Mesenchymal stem cell (in vitro differentiated cells and primary cell): Measurements from ENCODE around the gene PTPRE.

Experiments
- DNase-seq: peaks from one replicate; pipeline ENCODE4 v3.0.0-alpha.2; 2013
- H2AFZ ChIP-seq: one replicate; pipeline ENCODE4 v1.6.1; 2013; ENCODE audit warnings: low read depth, mild to moderate bottlenecking, control low read depth, inconsistent platforms, low read length, moderate library complexity
- H2AK5ac ChIP-seq: 2 replicates; pipeline ENCODE4 v1.6.1; 2013; ENCODE audit warnings: low read length, moderate library complexity, mild to moderate bottlenecking, inconsistent platforms; ENCODE audit not compliant: severe bottlenecking
- H2BK120ac ChIP-seq: one replicate; pipeline ENCODE4 v1.6.1; 2013; ENCODE audit warnings: low read depth, mild to moderate bottlenecking, inconsistent platforms, low read length, moderate library complexity
- H2BK12ac ChIP-seq, 2 experiments: one replicate each; pipeline ENCODE4 v1.6.1; 2013; ENCODE audit warnings: inconsistent platforms in 2 of 2, low read length in 2 of 2, mild to moderate bottlenecking in 2 of 2, moderate library complexity in 2 of 2, control low read depth in 1 of 2
- H2BK15ac ChIP-seq: one replicate; pipeline ENCODE4 v1.6.1; 2013; ENCODE audit warnings: mild to moderate bottlenecking, low read depth, inconsistent platforms; ENCODE audit not compliant: poor library complexity, severe bottlenecking
- H2BK5ac ChIP-seq: 2 replicates; pipeline ENCODE4 v1.6.1; 2013; ENCODE audit warnings: low read depth, mild to moderate bottlenecking, low read length, control low read depth, inconsistent platforms; ENCODE audit not compliant: poor library complexity, severe bottlenecking
- H3K14ac ChIP-seq, 2 experiments: one replicate each; pipeline ENCODE4 v1.6.1; 2013; ENCODE audit warnings: inconsistent platforms in 2 of 2, low read length in 2 of 2, control low read depth in 1 of 2, mild to moderate bottlenecking in 1 of 2, moderate library complexity in 1 of 2
- H3K18ac ChIP-seq, 2 experiments: one replicate each; pipeline ENCODE4 v1.6.1; 2013; ENCODE audit warnings: inconsistent platforms in 2 of 2, low read length in 2 of 2, control low read depth in 1 of 2, low read depth in 1 of 2, mild to moderate bottlenecking in 1 of 2
- H3K23ac ChIP-seq, 2 experiments: one replicate each; pipeline ENCODE4 v1.6.1; 2013; ENCODE audit warnings: inconsistent platforms in 2 of 2, low read length in 2 of 2, mild to moderate bottlenecking in 2 of 2, moderate library complexity in 2 of 2, control low read depth in 1 of 2
- H3K27ac ChIP-seq: 2 replicates; pipeline ENCODE4 v1.5.1; 2013; ENCODE audit warnings: mild to moderate bottlenecking, moderate library complexity, low read length, control low read depth, inconsistent platforms; ENCODE audit not compliant: poor library complexity, severe bottlenecking
- H3K27me3 ChIP-seq, 2 experiments: 2 replicates each; pipeline versions ENCODE4 v1.6.1 to v1.7.0; 2013; ENCODE audit warnings: low read length in 2 of 2, mild to moderate bottlenecking in 2 of 2, moderate library complexity in 2 of 2, control low read depth in 1 of 2, inconsistent platforms in 1 of 2; ENCODE audit not compliant: control insufficient read depth in 1 of 2, insufficient read depth in 1 of 2
- H3K36me3 ChIP-seq, 2 experiments: 2 replicates each; pipeline versions ENCODE4 v1.6.1 to v1.7.0; 2013; ENCODE audit warnings: low read length in 2 of 2, control low read depth in 1 of 2, inconsistent platforms in 1 of 2, low read depth in 1 of 2, mild to moderate bottlenecking in 1 of 2; ENCODE audit not compliant: insufficient read depth in 2 of 2, control insufficient read depth in 1 of 2
- H3K4ac ChIP-seq, 2 experiments: one replicate each; pipeline ENCODE4 v1.6.1; 2013; ENCODE audit warnings: inconsistent platforms in 2 of 2, low read length in 2 of 2, mild to moderate bottlenecking in 2 of 2, moderate library complexity in 2 of 2, control low read depth in 1 of 2, low read depth in 1 of 2
- H3K4me1 ChIP-seq: 2 replicates; pipeline ENCODE4 v1.6.1; 2013; ENCODE audit warnings: low read depth, low read length, control low read depth; ENCODE audit not compliant: control insufficient read depth, insufficient read depth
- H3K4me2 ChIP-seq: 2 replicates; pipeline ENCODE4 v1.6.1; 2013; ENCODE audit warnings: low read length, mild to moderate bottlenecking, inconsistent platforms; ENCODE audit not compliant: poor library complexity, severe bottlenecking
- H3K4me3 ChIP-seq, 2 experiments: 2 replicates each; pipeline versions ENCODE4 v1.5.1 to v1.7.0; 2013; ENCODE audit warnings: low read length in 2 of 2, mild to moderate bottlenecking in 2 of 2, control low read depth in 1 of 2, low read depth in 1 of 2; ENCODE audit not compliant: insufficient read depth in 1 of 2
- H3K79me1 ChIP-seq: replicated peaks from 2 replicates; pipeline ENCODE4 v1.6.1; 2013; ENCODE audit warnings: mild to moderate bottlenecking, control low read depth, low read length, inconsistent platforms; ENCODE audit not compliant: poor library complexity, severe bottlenecking
- H3K9ac ChIP-seq: 2 replicates; pipeline ENCODE4 v1.7.0; 2013; ENCODE audit warnings: mild to moderate bottlenecking, low read length, moderate library complexity
- H3K9me3 ChIP-seq: 2 replicates; pipeline ENCODE4 v1.7.0; 2013; ENCODE audit warnings: mild to moderate bottlenecking, low read length; ENCODE audit not compliant: control insufficient read depth
- H4K8ac ChIP-seq: one replicate; pipeline ENCODE4 v1.6.1; 2013; ENCODE audit warnings: inconsistent platforms, mild to moderate bottlenecking, low read length, moderate library complexity
- H4K91ac ChIP-seq: one replicate; pipeline ENCODE4 v1.6.1; 2013; ENCODE audit warnings: mild to moderate bottlenecking, low read length, inconsistent platforms
- WGBS: methylation state at CpG from one replicate; pipeline ENCODE4 v1.1.7; 2013; ENCODE audit warnings: mixed read lengths; 5-methylcytosine and 5-hydroxymethylcytosine counted together

The PTPRE gene

DNA sequence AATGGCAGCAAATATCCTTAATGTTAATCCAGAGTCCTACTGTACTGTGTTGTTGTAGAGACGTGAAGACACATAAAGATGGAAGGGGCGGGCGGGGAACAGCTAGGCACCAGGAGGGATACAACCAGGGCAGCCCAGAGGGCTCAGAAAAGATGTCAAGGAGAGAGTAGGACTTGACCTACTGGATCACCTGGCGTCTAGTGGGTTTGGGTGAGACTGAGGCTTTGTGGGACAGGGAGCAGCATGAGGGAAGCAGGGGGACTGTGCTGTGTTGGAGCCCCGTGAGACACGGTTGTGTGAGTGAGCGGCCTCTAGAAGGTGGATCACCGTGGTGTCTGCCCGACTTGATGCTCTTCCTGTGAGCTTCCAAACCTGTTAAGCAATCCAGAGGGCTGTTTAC, 68.0 kb downstream of the PTPRE start:
- Histone ChIP-seq H2BK12ac (peak overlapping the region; percentile 33 to 96), H3K36me3 (no peaks in the 10 kb centered on the region), H2AFZ (no peak overlapping the region), H2BK5ac (no peak overlapping the region), H3K79me1 (peaks cover 3% of the 10 kb centered on the region), H3K9ac (no peak overlapping the region), H4K91ac (peak overlapping the region; percentile 93), H3K4me1 (peaks cover 9% of the 10 kb centered on the region), H2AK5ac (no peak overlapping the region), H2BK15ac (peak overlapping the region; percentile 90), H3K14ac (peak overlapping the region in 1 of 2 experiments; percentile 19), H3K18ac (peak overlapping the region; percentile 56 to 93), H3K4me3 (no peak overlapping the region), H3K4me2 (no peak overlapping the region), H3K23ac (no peak overlapping the region), H3K9me3 (peaks cover under 1% of the 10 kb centered on the region), H3K27ac (no peak overlapping the region), H3K4ac (peak overlapping the region in 1 of 2 experiments; percentile 82), H4K8ac (peak overlapping the region; percentile 85), H3K27me3 (no peaks in the 10 kb centered on the region), H2BK120ac (peak overlapping the region; percentile 66)
- 94% methylated on average over 9 of the region's 9 CpGs for WGBS
- DNase-seq: no peak

DNA sequence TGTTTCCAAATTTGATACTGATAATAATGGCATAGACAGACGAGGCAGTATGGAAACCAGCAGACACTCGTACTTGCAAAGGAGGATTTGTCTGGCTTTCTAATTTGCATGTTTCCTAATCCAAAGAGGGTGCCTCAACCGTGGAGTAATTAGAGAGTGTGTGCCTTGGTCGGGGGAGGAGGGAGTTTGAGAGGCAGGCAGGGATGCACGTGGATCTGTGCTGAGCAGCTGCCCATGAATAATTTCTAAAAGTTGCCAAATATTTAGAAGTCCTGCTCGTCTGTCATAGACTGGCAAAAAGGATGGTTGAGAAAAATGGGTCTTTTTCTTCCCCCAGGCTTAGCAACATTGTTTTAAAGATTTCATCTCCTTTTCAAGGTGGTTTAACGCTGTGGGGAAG, 69.4 kb downstream of the PTPRE start:
- no peak overlapping the region for H2AK5ac ChIP-seq
- H2AFZ ChIP-seq: no peak overlapping the region
- no peak overlapping the region for H2BK5ac ChIP-seq
- H2BK120ac ChIP-seq: peak overlapping the region; percentile 71
- H3K27ac ChIP-seq: no peak overlapping the region
- WGBS: 21% methylated on average over 6 of the region's 7 CpGs
- H2BK12ac ChIP-seq: peak overlapping the region; percentile 11 to 66
- H3K4me3 ChIP-seq: peak overlapping the region in 1 of 2 experiments; percentile 69
- H4K91ac ChIP-seq: no peak overlapping the region
- H2BK15ac ChIP-seq: no peak overlapping the region
- peaks cover 10% of the 10 kb centered on the region for H3K9me3 ChIP-seq
- H3K4ac ChIP-seq: peak overlapping the region in 1 of 2 experiments; percentile 66
- no peak overlapping the region for H3K4me2 ChIP-seq
- peak overlapping the region; percentile 48 for H4K8ac ChIP-seq
- H3K4me1 ChIP-seq: peaks cover 9% of the 10 kb centered on the region
- H3K36me3 ChIP-seq: no peaks in the 10 kb centered on the region
- DNase-seq: peak; percentile 64
- H3K79me1 ChIP-seq: peaks cover 3% of the 10 kb centered on the region
- no peak overlapping the region for H3K14ac ChIP-seq
- no peak overlapping the region for H3K23ac ChIP-seq
- peak overlapping the region; percentile 54 to 55 for H3K18ac ChIP-seq
- peak overlapping the region; percentile 69 for H3K9ac ChIP-seq
- H3K27me3 ChIP-seq: no peaks in the 10 kb centered on the region

DNA sequence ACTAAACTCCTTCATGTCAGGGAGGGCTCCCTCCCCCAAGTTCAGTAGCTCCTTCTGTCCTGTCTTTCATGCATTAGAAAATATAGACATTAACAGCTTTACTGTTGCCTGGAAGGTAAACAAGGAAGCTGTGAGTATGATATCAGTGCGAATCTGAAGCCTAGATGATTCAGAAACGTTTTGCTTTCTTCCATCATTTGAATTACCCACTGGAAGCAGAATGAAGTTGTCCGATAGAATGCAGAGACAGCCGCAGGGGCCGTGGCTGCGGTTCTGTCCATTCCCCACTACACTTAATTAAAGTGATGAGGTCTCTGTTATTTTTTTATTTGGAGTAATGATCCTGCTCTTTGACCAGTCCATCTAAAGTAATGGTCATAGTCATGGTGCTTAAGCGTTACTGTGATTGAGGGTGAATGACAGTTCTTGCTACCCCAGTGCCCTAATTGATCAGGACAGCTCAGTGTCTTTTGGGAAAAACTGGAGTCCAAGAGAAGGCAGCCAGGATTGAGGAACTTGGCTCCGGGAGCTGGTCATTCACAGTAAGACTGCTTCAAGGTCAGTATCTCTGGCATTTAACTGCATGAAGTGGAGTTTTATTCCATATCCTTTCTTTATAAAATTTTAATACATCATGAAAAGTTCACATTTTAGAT, 69.9 kb downstream of the PTPRE start:
- H3K27ac ChIP-seq: no peak overlapping the region
- peak overlapping the region in 1 of 2 experiments; percentile 69 for H3K4me3 ChIP-seq
- H2AK5ac ChIP-seq: peak overlapping the region; percentile 85
- H2BK5ac ChIP-seq: no peak overlapping the region
- peak overlapping the region; percentile 75 for H2BK15ac ChIP-seq
- H3K4me2 ChIP-seq: no peak overlapping the region
- peak overlapping the region; percentile 66 for H2BK120ac ChIP-seq
- H2AFZ ChIP-seq: no peak overlapping the region
- H4K8ac ChIP-seq: peak overlapping the region; percentile 88
- H3K79me1 ChIP-seq: peaks cover 3% of the 10 kb centered on the region
- H3K14ac ChIP-seq: peak overlapping the region in 1 of 2 experiments; percentile 91
- no peaks in the 10 kb centered on the region for H3K27me3 ChIP-seq
- H3K23ac ChIP-seq: no peak overlapping the region
- H3K4me1 ChIP-seq: peaks cover 9% of the 10 kb centered on the region
- H4K91ac ChIP-seq: peak overlapping the region; percentile 90
- peak overlapping the region; percentile 69 for H3K9ac ChIP-seq
- no peaks in the 10 kb centered on the region for H3K36me3 ChIP-seq
- H3K4ac ChIP-seq: peak overlapping the region; percentile 79 to 91
- peak; percentile 79 for DNase-seq
- 23% methylated on average over 3 of the region's 8 CpGs for WGBS
- peaks cover 10% of the 10 kb centered on the region for H3K9me3 ChIP-seq
- H2BK12ac ChIP-seq: peak overlapping the region in 1 of 2 experiments; percentile 96
- peak overlapping the region; percentile 54 to 84 for H3K18ac ChIP-seq

DNA sequence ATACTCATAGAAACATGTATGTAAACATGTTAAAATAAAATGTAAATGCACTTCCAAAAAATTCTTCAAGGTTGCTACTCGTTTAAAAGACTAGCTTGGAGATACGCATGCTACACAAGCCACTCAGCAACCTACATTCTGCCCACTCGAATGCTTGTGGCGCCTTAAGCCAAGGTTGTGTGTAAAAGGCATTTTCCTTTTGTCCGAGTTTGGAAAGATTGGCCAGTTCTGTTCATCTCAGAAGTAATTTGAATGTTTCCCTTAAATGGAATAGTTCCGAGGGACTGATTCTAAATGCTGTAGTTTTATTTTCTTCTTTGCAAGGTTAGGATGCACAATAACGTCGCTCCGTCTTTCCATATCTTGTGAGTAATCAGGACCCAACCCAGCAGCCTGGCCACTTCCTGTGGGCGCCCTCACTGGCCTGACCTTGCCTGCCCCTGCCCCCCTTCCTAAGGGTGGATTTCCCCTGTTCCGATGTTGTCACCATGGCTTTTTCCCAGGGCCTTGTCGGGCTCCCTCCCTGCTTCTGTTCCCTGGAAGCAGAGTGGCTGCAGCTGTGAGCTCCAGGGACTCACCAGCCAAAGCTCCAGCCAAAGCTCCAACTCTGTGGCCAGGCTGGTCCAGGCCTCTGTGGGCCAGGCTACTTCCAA, 70.6 kb downstream of the PTPRE start:
- Histone ChIP-seq H3K27ac (no peak overlapping the region), H3K36me3 (no peaks in the 10 kb centered on the region), H4K8ac (peak overlapping the region; percentile 75), H3K27me3 (no peaks in the 10 kb centered on the region), H2BK12ac (peak overlapping the region in 1 of 2 experiments; percentile 11), H3K9ac (peak overlapping the region; percentile 69), H3K18ac (peak overlapping the region; percentile 69 to 74), H2AK5ac (no peak overlapping the region), H3K4ac (peak overlapping the region in 1 of 2 experiments; percentile 40), H2AFZ (no peak overlapping the region), H3K14ac (no peak overlapping the region), H3K4me1 (peaks cover 9% of the 10 kb centered on the region), H3K23ac (no peak overlapping the region), H3K9me3 (peaks cover 10% of the 10 kb centered on the region), H3K4me2 (no peak overlapping the region), H4K91ac (peak overlapping the region; percentile 52), H2BK120ac (peak overlapping the region; percentile 77), H3K4me3 (peak overlapping the region in 1 of 2 experiments; percentile 69), H2BK15ac (peak overlapping the region; percentile 30), H3K79me1 (peaks cover 3% of the 10 kb centered on the region), H2BK5ac (no peak overlapping the region)
- WGBS: 11% methylated on average over 9 of the region's 12 CpGs
- DNase-seq: peak; percentile 97
